GM18505 (cell line): ENCODE data around the gene IRX3.

Source experiments
- ATAC-seq: cut with Tn5 transposase; IDR thresholded peaks from one replicate; pipeline ENCODE4 v1.9.1; 2021; ENCODE audit not compliant: unreplicated experiment
- POLR2A ChIP-seq: IDR thresholded peaks from 4 replicates; pipeline ENCODE4 v1.6.1; 2011; ENCODE audit warnings: borderline replicate concordance; ENCODE audit not compliant: insufficient read depth, insufficient read length; ENCODE audit errors: extremely low read depth

The IRX3 gene

GRCh38 chr16:54313789-54314188, 27.2 kb upstream of the IRX3 start:
- ATAC-seq = no peak
- no peak for TF ChIP-seq POLR2A

GRCh38 chr16:54312502-54312991, 26.0 kb upstream of the IRX3 start:
- ATAC-seq = no peak
- no peak for TF ChIP-seq POLR2A

GRCh38 chr16:54309341-54309740, 22.8 kb upstream of the IRX3 start:
- ATAC-seq = no peak
- TF ChIP-seq POLR2A = no peak

- ATAC-seq = no peak
- no peak for TF ChIP-seq POLR2A
These were observed 18.5 kb upstream of the IRX3 start for GRCh38 chr16:54305080-54305479.

GRCh38 chr16:54303613-54304012, 17.0 kb upstream of the IRX3 start:
- TF ChIP-seq POLR2A = no peak
- ATAC-seq = no peak

GRCh38 chr16:54297154-54297553, 10.6 kb upstream of the IRX3 start:
- no peak for TF ChIP-seq POLR2A
- no peak for ATAC-seq

GRCh38 chr16:54296543-54296942, 10.0 kb upstream of the IRX3 start:
- no peak for TF ChIP-seq POLR2A
- no peak for ATAC-seq

- TF ChIP-seq POLR2A = no peak
- ATAC-seq = no peak
These were observed 5.3 kb upstream of the IRX3 start for GRCh38 chr16:54291656-54292487.

GRCh38 chr16:54290833-54291655, 4.5 kb upstream of the IRX3 start:
- ATAC-seq = no peak
- no peak for TF ChIP-seq POLR2A

GRCh38 chr16:54289945-54290832, 3.6 kb upstream of the IRX3 start:
- no peak for ATAC-seq

GRCh38 chr16:54289242-54289944, 2.8 kb upstream of the IRX3 start:
- TF ChIP-seq POLR2A = no peak
- ATAC-seq = no peak

More at GRCh38 chr16:54289945-54290832, 3.6 kb upstream of the IRX3 start:
- TF ChIP-seq POLR2A = no peak

- ATAC-seq = no peak
- no peak for TF ChIP-seq POLR2A
These were observed 2.3 kb upstream of the IRX3 start for GRCh38 chr16:54288835-54289241.
